ENCODE results near the gene PEX3.

PEX3 gene

DNA sequence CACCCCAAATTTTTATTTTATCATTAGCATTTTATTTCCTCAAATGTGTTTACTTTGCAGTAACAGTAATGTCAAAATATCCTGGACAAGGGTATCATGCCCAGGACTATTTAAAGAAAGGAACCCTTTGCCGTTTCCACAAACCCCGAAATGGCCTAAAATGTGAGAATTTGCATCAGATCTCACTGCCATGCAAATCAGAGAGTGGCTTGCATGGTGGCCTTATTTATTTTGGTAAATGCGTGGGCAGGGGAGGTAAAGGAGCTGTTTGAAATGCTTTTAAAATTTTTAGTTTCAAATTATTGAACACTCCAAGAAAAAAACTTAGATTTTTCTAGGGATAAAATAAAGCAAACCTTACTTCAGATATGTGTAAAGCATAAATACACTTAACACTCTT is 43.9 kb upstream of the PEX3 start (continued):
- TF ChIP-seq, protein P1, sequence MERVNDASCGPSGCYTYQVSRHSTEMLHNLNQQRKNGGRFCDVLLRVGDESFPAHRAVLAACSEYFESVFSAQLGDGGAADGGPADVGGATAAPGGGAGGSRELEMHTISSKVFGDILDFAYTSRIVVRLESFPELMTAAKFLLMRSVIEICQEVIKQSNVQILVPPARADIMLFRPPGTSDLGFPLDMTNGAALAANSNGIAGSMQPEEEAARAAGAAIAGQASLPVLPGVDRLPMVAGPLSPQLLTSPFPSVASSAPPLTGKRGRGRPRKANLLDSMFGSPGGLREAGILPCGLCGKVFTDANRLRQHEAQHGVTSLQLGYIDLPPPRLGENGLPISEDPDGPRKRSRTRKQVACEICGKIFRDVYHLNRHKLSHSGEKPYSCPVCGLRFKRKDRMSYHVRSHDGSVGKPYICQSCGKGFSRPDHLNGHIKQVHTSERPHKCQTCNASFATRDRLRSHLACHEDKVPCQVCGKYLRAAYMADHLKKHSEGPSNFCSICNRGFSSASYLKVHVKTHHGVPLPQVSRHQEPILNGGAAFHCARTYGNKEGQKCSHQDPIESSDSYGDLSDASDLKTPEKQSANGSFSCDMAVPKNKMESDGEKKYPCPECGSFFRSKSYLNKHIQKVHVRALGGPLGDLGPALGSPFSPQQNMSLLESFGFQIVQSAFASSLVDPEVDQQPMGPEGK (CRISPR knock-in tag; IDR thresholded peaks at IDR 0.05; ENCODE audit: borderline replicate concordance) = no peak
- TF ChIP-seq BACH2 (CRISPR knock-in tag; IDR thresholded peaks at IDR 0.05; ENCODE audit: borderline replicate concordance) (no peak), ESRRG (CRISPR knock-in tag; IDR thresholded peaks at IDR 0.05) (no peak), ZNF565 (CRISPR knock-in tag; conservative IDR thresholded peaks at IDR 0.05; ENCODE audit: low read depth) (no peak), ZNF70 (CRISPR knock-in tag; IDR thresholded peaks at IDR 0.05) (no peak)

DNA sequence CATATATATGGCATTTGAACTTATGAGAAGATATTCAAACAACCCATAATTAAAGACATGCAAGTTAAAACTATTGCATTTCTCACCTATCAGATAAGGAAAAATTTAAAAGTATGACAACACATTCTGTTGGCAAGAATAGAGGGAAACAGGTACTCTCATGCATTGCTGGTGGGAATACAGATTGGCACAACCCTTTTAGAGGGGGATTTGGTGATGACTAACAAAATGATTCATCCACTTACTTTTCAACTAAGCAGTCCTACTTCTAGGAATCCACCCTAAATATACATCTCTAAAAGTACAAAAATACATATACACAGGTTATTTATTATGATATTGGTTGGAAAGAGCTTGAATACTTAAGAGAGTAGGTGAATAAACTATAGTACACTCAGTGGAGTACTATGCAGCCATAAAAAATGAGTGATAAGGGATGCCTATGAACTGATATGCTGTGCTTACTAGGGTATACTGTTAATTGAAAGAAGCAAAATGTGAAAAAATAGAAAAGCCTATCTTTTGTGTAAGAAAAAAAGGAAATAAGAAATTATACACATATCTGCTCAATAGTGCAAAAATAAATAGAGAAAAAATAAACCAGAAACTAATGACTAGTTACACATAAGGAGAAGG is 42.3 kb upstream of the PEX3 start:
- no peak for TF ChIP-seq CSDC2 (CRISPR knock-in tag; IDR thresholded peaks at IDR 0.05)
- TF ChIP-seq PPARA (CRISPR knock-in tag; IDR thresholded peaks at IDR 0.05; ENCODE audit: borderline replicate concordance) = no peak
- TF ChIP-seq SNAI2 (CRISPR knock-in tag; IDR thresholded peaks at IDR 0.05) = no peak
- TF ChIP-seq, protein P1 (CRISPR knock-in tag; IDR thresholded peaks at IDR 0.05; ENCODE audit: borderline replicate concordance) = no peak
- TF ChIP-seq, protein P2, sequence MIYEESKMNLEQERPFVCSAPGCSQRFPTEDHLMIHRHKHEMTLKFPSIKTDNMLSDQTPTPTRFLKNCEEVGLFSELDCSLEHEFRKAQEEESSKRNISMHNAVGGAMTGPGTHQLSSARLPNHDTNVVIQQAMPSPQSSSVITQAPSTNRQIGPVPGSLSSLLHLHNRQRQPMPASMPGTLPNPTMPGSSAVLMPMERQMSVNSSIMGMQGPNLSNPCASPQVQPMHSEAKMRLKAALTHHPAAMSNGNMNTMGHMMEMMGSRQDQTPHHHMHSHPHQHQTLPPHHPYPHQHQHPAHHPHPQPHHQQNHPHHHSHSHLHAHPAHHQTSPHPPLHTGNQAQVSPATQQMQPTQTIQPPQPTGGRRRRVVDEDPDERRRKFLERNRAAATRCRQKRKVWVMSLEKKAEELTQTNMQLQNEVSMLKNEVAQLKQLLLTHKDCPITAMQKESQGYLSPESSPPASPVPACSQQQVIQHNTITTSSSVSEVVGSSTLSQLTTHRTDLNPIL (CRISPR knock-in tag; IDR thresholded peaks at IDR 0.05; ENCODE audit: low read depth) = no peak
- TF ChIP-seq BACH2 (CRISPR knock-in tag; IDR thresholded peaks at IDR 0.05; ENCODE audit: borderline replicate concordance) = no peak
- TF ChIP-seq ZC3H10 (CRISPR knock-in tag; IDR thresholded peaks at IDR 0.05) = no peak
- no peak for TF ChIP-seq ARNTL (CRISPR knock-in tag; IDR thresholded peaks at IDR 0.05; ENCODE audit: borderline replicate concordance, low read depth)
- TF ChIP-seq, protein P3, sequence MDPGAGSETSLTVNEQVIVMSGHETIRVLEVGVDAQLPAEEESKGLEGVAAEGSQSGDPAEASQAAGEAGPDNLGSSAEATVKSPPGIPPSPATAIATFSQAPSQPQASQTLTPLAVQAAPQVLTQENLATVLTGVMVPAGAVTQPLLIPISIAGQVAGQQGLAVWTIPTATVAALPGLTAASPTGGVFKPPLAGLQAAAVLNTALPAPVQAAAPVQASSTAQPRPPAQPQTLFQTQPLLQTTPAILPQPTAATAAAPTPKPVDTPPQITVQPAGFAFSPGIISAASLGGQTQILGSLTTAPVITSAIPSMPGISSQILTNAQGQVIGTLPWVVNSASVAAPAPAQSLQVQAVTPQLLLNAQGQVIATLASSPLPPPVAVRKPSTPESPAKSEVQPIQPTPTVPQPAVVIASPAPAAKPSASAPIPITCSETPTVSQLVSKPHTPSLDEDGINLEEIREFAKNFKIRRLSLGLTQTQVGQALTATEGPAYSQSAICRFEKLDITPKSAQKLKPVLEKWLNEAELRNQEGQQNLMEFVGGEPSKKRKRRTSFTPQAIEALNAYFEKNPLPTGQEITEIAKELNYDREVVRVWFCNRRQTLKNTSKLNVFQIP (CRISPR knock-in tag; IDR thresholded peaks at IDR 0.05; ENCODE audit: borderline replicate concordance, low read depth) = no peak
- TF ChIP-seq ZNF565 (CRISPR knock-in tag; conservative IDR thresholded peaks at IDR 0.05; ENCODE audit: low read depth) = no peak
- TF ChIP-seq ZFP3 (CRISPR knock-in tag; IDR thresholded peaks at IDR 0.05) = no peak
- TF ChIP-seq ISL1 (CRISPR knock-in tag; IDR thresholded peaks at IDR 0.05) = no peak
- no peak for TF ChIP-seq ZFP30 (CRISPR knock-in tag; IDR thresholded peaks at IDR 0.05)
- ATAC-seq = no peak

- TF ChIP-seq ZFP30 (CRISPR knock-in tag; IDR thresholded peaks at IDR 0.05) = no peak
- TF ChIP-seq ZFP3 (CRISPR knock-in tag; IDR thresholded peaks at IDR 0.05) = no peak
- ATAC-seq = no peak
These were observed 41.8 kb upstream of the PEX3 start for GRCh38 chr6:143408787-143409162.

- peak; percentile 57 for ATAC-seq
- TF ChIP-seq ISL1 (CRISPR knock-in tag; IDR thresholded peaks at IDR 0.05) (no peak), ZNF70 (CRISPR knock-in tag; IDR thresholded peaks at IDR 0.05) (no peak), TCF4 (CRISPR knock-in tag; IDR thresholded peaks at IDR 0.05; ENCODE audit: borderline replicate concordance) (no peak), ESRRG (CRISPR knock-in tag; IDR thresholded peaks at IDR 0.05) (no peak), RARB (CRISPR knock-in tag; IDR thresholded peaks at IDR 0.05) (no peak), BACH2 (CRISPR knock-in tag; IDR thresholded peaks at IDR 0.05; ENCODE audit: borderline replicate concordance) (no peak), PPARA (CRISPR knock-in tag; IDR thresholded peaks at IDR 0.05; ENCODE audit: borderline replicate concordance) (no peak), GLIS3 (CRISPR knock-in tag; IDR thresholded peaks at IDR 0.05) (no peak), CSDC2 (CRISPR knock-in tag; IDR thresholded peaks at IDR 0.05) (no peak), ARNTL (CRISPR knock-in tag; IDR thresholded peaks at IDR 0.05; ENCODE audit: borderline replicate concordance, low read depth) (no peak)
- TF ChIP-seq, protein P1 (CRISPR knock-in tag; IDR thresholded peaks at IDR 0.05; ENCODE audit: borderline replicate concordance) = no peak
- TF ChIP-seq, protein P4, sequence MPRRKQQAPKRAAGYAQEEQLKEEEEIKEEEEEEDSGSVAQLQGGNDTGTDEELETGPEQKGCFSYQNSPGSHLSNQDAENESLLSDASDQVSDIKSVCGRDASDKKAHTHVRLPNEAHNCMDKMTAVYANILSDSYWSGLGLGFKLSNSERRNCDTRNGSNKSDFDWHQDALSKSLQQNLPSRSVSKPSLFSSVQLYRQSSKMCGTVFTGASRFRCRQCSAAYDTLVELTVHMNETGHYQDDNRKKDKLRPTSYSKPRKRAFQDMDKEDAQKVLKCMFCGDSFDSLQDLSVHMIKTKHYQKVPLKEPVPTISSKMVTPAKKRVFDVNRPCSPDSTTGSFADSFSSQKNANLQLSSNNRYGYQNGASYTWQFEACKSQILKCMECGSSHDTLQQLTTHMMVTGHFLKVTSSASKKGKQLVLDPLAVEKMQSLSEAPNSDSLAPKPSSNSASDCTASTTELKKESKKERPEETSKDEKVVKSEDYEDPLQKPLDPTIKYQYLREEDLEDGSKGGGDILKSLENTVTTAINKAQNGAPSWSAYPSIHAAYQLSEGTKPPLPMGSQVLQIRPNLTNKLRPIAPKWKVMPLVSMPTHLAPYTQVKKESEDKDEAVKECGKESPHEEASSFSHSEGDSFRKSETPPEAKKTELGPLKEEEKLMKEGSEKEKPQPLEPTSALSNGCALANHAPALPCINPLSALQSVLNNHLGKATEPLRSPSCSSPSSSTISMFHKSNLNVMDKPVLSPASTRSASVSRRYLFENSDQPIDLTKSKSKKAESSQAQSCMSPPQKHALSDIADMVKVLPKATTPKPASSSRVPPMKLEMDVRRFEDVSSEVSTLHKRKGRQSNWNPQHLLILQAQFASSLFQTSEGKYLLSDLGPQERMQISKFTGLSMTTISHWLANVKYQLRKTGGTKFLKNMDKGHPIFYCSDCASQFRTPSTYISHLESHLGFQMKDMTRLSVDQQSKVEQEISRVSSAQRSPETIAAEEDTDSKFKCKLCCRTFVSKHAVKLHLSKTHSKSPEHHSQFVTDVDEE (CRISPR knock-in tag; IDR thresholded peaks at IDR 0.05) = no peak
- TF ChIP-seq, protein P2 (CRISPR knock-in tag; IDR thresholded peaks at IDR 0.05; ENCODE audit: low read depth) = no peak
These were observed 39.7 kb upstream of the PEX3 start for GRCh38 chr6:143410859-143411270.

Data from SK-N-SH treated with all-trans-retinoic acid at 6 μM for 48 hours (cell line).